PC-9 (cell line): ENCODE data around the gene DOCK9.

Source experiments
- EZH2 ChIP-seq: fragments of 200-600 bp; sonication (generic); IDR thresholded peaks from 2 replicates; pipeline ENCODE4 v1.8.0; 2017; ENCODE audit warnings: antibody characterized with exemption, low read depth
- TF ChIP-seq, protein P1 (sequence below): fragments of 200-600 bp; sonication (generic); conservative IDR thresholded peaks from 2 replicates; pipeline ENCODE4 v1.6.1; 2017; ENCODE audit warnings: mixed run types, antibody characterized with exemption, mild to moderate bottlenecking, moderate library complexity

- TF ChIP-seq, protein P1, sequence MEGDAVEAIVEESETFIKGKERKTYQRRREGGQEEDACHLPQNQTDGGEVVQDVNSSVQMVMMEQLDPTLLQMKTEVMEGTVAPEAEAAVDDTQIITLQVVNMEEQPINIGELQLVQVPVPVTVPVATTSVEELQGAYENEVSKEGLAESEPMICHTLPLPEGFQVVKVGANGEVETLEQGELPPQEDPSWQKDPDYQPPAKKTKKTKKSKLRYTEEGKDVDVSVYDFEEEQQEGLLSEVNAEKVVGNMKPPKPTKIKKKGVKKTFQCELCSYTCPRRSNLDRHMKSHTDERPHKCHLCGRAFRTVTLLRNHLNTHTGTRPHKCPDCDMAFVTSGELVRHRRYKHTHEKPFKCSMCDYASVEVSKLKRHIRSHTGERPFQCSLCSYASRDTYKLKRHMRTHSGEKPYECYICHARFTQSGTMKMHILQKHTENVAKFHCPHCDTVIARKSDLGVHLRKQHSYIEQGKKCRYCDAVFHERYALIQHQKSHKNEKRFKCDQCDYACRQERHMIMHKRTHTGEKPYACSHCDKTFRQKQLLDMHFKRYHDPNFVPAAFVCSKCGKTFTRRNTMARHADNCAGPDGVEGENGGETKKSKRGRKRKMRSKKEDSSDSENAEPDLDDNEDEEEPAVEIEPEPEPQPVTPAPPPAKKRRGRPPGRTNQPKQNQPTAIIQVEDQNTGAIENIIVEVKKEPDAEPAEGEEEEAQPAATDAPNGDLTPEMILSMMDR = no peak
- no peak for TF ChIP-seq EZH2
Measured at GRCh38 chr13:98883998-98884397, 93.9 kb downstream of the DOCK9 start.
